H9 (cell line): ENCODE data around the gene CSF1. TPM values are rescaled to one million over a fixed set of nuclear protein-coding genes. Genes with fewer than 3 reads are reported as not detected.

Source experiments
- DNase-seq: peaks from one replicate; pipeline ENCODE4 v3.0.0-alpha.2; 2017
- H2AFZ ChIP-seq: one replicate; pipeline ENCODE4 v1.6.1; 2013; ENCODE audit warnings: mild to moderate bottlenecking, low read length, control low read depth, moderate library complexity
- H2AK5ac ChIP-seq: 2 replicates; pipeline ENCODE4 v1.6.1; 2013; ENCODE audit warnings: low read length, control low read depth, mixed read lengths; ENCODE audit not compliant: insufficient read length
- H2BK120ac ChIP-seq: one replicate; pipeline ENCODE4 v1.6.1; 2013; ENCODE audit warnings: low read depth, mild to moderate bottlenecking, low read length, control low read depth, inconsistent platforms; ENCODE audit not compliant: poor library complexity, severe bottlenecking
- H2BK12ac ChIP-seq: 2 replicates; pipeline ENCODE4 v1.6.1; 2013; ENCODE audit warnings: low read length, control low read depth, mixed read lengths, low read depth; ENCODE audit not compliant: insufficient read length
- H2BK15ac ChIP-seq: 2 replicates; pipeline ENCODE4 v1.6.1; 2013; ENCODE audit warnings: low read depth, low read length, control low read depth
- H2BK20ac ChIP-seq: one replicate; pipeline ENCODE4 v1.6.1; 2013; ENCODE audit warnings: low read depth, mild to moderate bottlenecking, low read length, control low read depth, inconsistent platforms; ENCODE audit not compliant: poor library complexity, severe bottlenecking
- H2BK5ac ChIP-seq: 2 replicates; pipeline ENCODE4 v1.6.1; 2013; ENCODE audit warnings: low read length, control low read depth, mixed read lengths; ENCODE audit not compliant: insufficient read length
- H3K14ac ChIP-seq: 2 replicates; pipeline ENCODE4 v1.6.1; 2013; ENCODE audit warnings: low read length, control low read depth; ENCODE audit not compliant: insufficient read depth
- H3K18ac ChIP-seq: 2 replicates; pipeline ENCODE4 v1.6.1; 2013; ENCODE audit warnings: low read depth, mild to moderate bottlenecking, mixed read lengths, low read length, control low read depth; ENCODE audit not compliant: insufficient read length
- H3K23ac ChIP-seq: 2 replicates; pipeline ENCODE4 v1.6.1; 2013; ENCODE audit warnings: low read length, control low read depth, mixed read lengths, low read depth; ENCODE audit not compliant: insufficient read length
- H3K23me2 ChIP-seq: 2 replicates; pipeline ENCODE4 v1.6.1; 2013; ENCODE audit warnings: low read depth, mild to moderate bottlenecking, mixed read lengths, low read length, control low read depth; ENCODE audit not compliant: insufficient read length, poor library complexity, severe bottlenecking
- H3K27ac ChIP-seq: 2 replicates; pipeline ENCODE4 v1.5.1; 2013; ENCODE audit warnings: low read length, control low read depth, mixed read lengths, low read depth; ENCODE audit not compliant: insufficient read length
- H3K27me3 ChIP-seq: 2 replicates; pipeline ENCODE4 v1.6.1; 2013; ENCODE audit warnings: low read length, control low read depth, inconsistent platforms; ENCODE audit not compliant: insufficient read depth
- H3K4ac ChIP-seq: 2 replicates; pipeline ENCODE4 v1.6.1; 2013; ENCODE audit warnings: low read depth, mild to moderate bottlenecking, control low read depth, inconsistent platforms, low read length, moderate library complexity
- H3K4me1 ChIP-seq: 2 replicates; pipeline ENCODE4 v1.6.1; 2013; ENCODE audit warnings: low read length, control low read depth, inconsistent platforms; ENCODE audit not compliant: insufficient read depth
- H3K4me2 ChIP-seq: 2 replicates; pipeline ENCODE4 v1.6.1; 2013; ENCODE audit warnings: low read length, control low read depth, mixed read lengths; ENCODE audit not compliant: insufficient read length, insufficient read depth
- H3K56ac ChIP-seq: 2 replicates; pipeline ENCODE4 v1.6.1; 2013; ENCODE audit warnings: low read depth, mild to moderate bottlenecking, mixed read lengths, low read length, control low read depth; ENCODE audit not compliant: insufficient read length
- H3K79me1 ChIP-seq: 2 replicates; pipeline ENCODE4 v1.6.1; 2013; ENCODE audit warnings: low read depth, mild to moderate bottlenecking, moderate library complexity, low read length, control low read depth, inconsistent platforms; ENCODE audit not compliant: insufficient read depth, poor library complexity, severe bottlenecking
- H3K79me2 ChIP-seq: 2 replicates; pipeline ENCODE4 v1.6.1; 2013; ENCODE audit warnings: low read length, control low read depth, inconsistent platforms; ENCODE audit not compliant: insufficient read depth
- H3K9ac ChIP-seq: 2 replicates; pipeline ENCODE4 v1.6.1; 2013; ENCODE audit warnings: low read length, control low read depth, mixed read lengths; ENCODE audit not compliant: insufficient read length; ENCODE audit errors: extremely low read depth
- H3K9me3 ChIP-seq: one replicate; pipeline ENCODE4 v1.6.1; 2013; ENCODE audit warnings: low read depth, low read length, inconsistent platforms; ENCODE audit not compliant: control insufficient read depth
- H3T11ph ChIP-seq: one replicate; pipeline ENCODE4 v1.6.1; 2013; ENCODE audit warnings: mild to moderate bottlenecking, low read length, control low read depth, inconsistent platforms
- H4K20me1 ChIP-seq: one replicate; pipeline ENCODE4 v1.6.1; 2013; ENCODE audit not compliant: control insufficient read depth, insufficient read length, insufficient read depth
- H4K5ac ChIP-seq: 2 replicates; pipeline ENCODE4 v1.6.1; 2013; ENCODE audit warnings: low read depth, mild to moderate bottlenecking, mixed read lengths, low read length, control low read depth; ENCODE audit not compliant: insufficient read length
- H4K8ac ChIP-seq: replicated peaks from 2 replicates; pipeline ENCODE4 v1.6.1; 2013; ENCODE audit warnings: low read length, control low read depth, mixed read lengths, low read depth; ENCODE audit not compliant: insufficient read length
- H4K91ac ChIP-seq: 2 replicates; pipeline ENCODE4 v1.6.1; 2013; ENCODE audit warnings: low read depth, mild to moderate bottlenecking, moderate library complexity, mixed read lengths, low read length, control low read depth; ENCODE audit not compliant: insufficient read length
- H3K27ac Mint-ChIP-seq, 3 experiments: 2 replicates in 2 of 3; 3 replicates in 1 of 3; pipeline ENCODE4 v1.8.0; 2020 to 2021; ENCODE audit warnings: mixed read lengths in 3 of 3, mild to moderate bottlenecking in 1 of 3, moderate library complexity in 1 of 3
- H3K27me3 Mint-ChIP-seq: 2 replicates; pipeline ENCODE4 v1.8.0; 2021; ENCODE audit warnings: low read depth, mild to moderate bottlenecking, moderate library complexity, mixed read lengths
- H3K36me3 Mint-ChIP-seq, 3 experiments: 2 replicates in 2 of 3; 3 replicates in 1 of 3; pipeline ENCODE4 v1.8.0; 2020 to 2021; ENCODE audit warnings: low read depth in 3 of 3, mixed read lengths in 3 of 3; ENCODE audit not compliant: insufficient read depth in 1 of 3
- H3K4me1 Mint-ChIP-seq, 2 experiments: 2 replicates each; pipeline ENCODE4 v1.8.0; 2020; ENCODE audit warnings: mixed read lengths in 2 of 2
- H3K4me3 Mint-ChIP-seq, 2 experiments: 2 replicates in 1 of 2; 3 replicates in 1 of 2; pipeline ENCODE4 v1.8.0; 2020 to 2021; ENCODE audit warnings: mild to moderate bottlenecking in 2 of 2, mixed read lengths in 2 of 2, moderate library complexity in 1 of 2
- H3K9me3 Mint-ChIP-seq, 2 experiments: 2 replicates in 1 of 2; 3 replicates in 1 of 2; pipeline ENCODE4 v1.8.0; 2020; ENCODE audit warnings: mild to moderate bottlenecking in 2 of 2, mixed read lengths in 2 of 2, moderate library complexity in 1 of 2
- WGBS: extraction: QIAGEN DNeasy Blood & Tissue Kit; methylation state at CpG from one replicate; pipeline ENCODE4 v1.1.7; 2013; ENCODE audit warnings: missing lambda C conversion rate, low lambda C conversion rate, mixed read lengths; ENCODE audit not compliant: insufficient read length; ENCODE audit errors: extremely low coverage; 5-methylcytosine and 5-hydroxymethylcytosine counted together
- total RNA-seq: library from RNA; stranded (reverse); gene quantifications from 2 replicates; pipeline ENCODE4 v1.2.1, GENCODE V29; 2021
- TF ChIP-seq, protein P1 (sequence below): fragments of 200-600 bp; sonication (generic); conservative IDR thresholded peaks from 3 replicates; pipeline ENCODE4 v1.8.0; 2021; ENCODE audit warnings: antibody characterized with exemption, mild to moderate bottlenecking

Gene CSF1
- total RNA-seq, 1 experiment from 2014 or later: 2.3 TPM

GRCh38 chr1:109969907-109970306 lies 59.3 kb downstream of the CSF1 start:
- no peak overlapping the region for H3K14ac ChIP-seq
- no peak overlapping the region for H2AFZ ChIP-seq
- no peaks in the 10 kb centered on the region for H4K20me1 ChIP-seq
- no peak for DNase-seq
- no peak overlapping the region for H3K4me2 ChIP-seq
- no peaks in the 10 kb centered on the region for H3K27me3 ChIP-seq
- no peaks in the 10 kb centered on the region for H3K4me1 Mint-ChIP-seq
- peaks cover 0 to 5% of the 10 kb centered on the region in 2 experiments; a peak in 1 of 5 replicates for H3K9me3 Mint-ChIP-seq
- H3K9ac ChIP-seq: no peak overlapping the region
- H2BK5ac ChIP-seq: no peak overlapping the region
- peaks cover 19% of the 10 kb centered on the region for H3K27me3 Mint-ChIP-seq
- H3T11ph ChIP-seq: no peak overlapping the region
- TF ChIP-seq, protein P1, sequence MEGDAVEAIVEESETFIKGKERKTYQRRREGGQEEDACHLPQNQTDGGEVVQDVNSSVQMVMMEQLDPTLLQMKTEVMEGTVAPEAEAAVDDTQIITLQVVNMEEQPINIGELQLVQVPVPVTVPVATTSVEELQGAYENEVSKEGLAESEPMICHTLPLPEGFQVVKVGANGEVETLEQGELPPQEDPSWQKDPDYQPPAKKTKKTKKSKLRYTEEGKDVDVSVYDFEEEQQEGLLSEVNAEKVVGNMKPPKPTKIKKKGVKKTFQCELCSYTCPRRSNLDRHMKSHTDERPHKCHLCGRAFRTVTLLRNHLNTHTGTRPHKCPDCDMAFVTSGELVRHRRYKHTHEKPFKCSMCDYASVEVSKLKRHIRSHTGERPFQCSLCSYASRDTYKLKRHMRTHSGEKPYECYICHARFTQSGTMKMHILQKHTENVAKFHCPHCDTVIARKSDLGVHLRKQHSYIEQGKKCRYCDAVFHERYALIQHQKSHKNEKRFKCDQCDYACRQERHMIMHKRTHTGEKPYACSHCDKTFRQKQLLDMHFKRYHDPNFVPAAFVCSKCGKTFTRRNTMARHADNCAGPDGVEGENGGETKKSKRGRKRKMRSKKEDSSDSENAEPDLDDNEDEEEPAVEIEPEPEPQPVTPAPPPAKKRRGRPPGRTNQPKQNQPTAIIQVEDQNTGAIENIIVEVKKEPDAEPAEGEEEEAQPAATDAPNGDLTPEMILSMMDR: no peak
- H3K23ac ChIP-seq: no peak overlapping the region
- H3K4me3 Mint-ChIP-seq: no peak overlapping the region
- H3K18ac ChIP-seq: no peak overlapping the region
- H3K9me3 ChIP-seq: no peaks in the 10 kb centered on the region
- peaks cover 0 to 5% (median 0%) of the 10 kb centered on the region in 3 experiments; a peak in 1 of 7 replicates for H3K36me3 Mint-ChIP-seq
- no peaks in the 10 kb centered on the region for H3K4me1 ChIP-seq
- H3K56ac ChIP-seq: no peak overlapping the region
- H3K27ac Mint-ChIP-seq: no peak overlapping the region
- no peak overlapping the region for H2AK5ac ChIP-seq
- no peak overlapping the region for H2BK12ac ChIP-seq
- H3K4ac ChIP-seq: no peak overlapping the region
- H4K91ac ChIP-seq: no peak overlapping the region
- no peak overlapping the region for H2BK120ac ChIP-seq
- WGBS: no CpG with 5 or more reads among the region's 3 CpGs
- no peaks in the 10 kb centered on the region for H3K23me2 ChIP-seq
- H4K8ac ChIP-seq: no peak overlapping the region
- no peak overlapping the region for H3K27ac ChIP-seq
- H2BK20ac ChIP-seq: no peak overlapping the region
- no peaks in the 10 kb centered on the region for H3K79me2 ChIP-seq
- H3K79me1 ChIP-seq: no peaks in the 10 kb centered on the region
- H4K5ac ChIP-seq: no peak overlapping the region
- H2BK15ac ChIP-seq: no peak overlapping the region
